Caco-2 (cell line): Measurements from ENCODE around the gene ZNF844. TPM values are rescaled to one million over a fixed set of nuclear protein-coding genes. Genes with fewer than 3 reads are reported as not detected.

Experiments
- BruUV-seq: library from RNA; stranded (reverse); fragments of 400-500 nt; replicated peaks from 2 replicates; lab custom pipeline; 2021; lab: Mats Ljungman, UMichigan
- CTCF ChIA-PET: fragments of 300-600 bp; sonication (Branson Sonifier 250); formaldehyde crosslinking; loops from one replicate; lab custom pipeline; 2022; ENCODE audit warnings: antibody characterized with exemption; lab: Charles Lee
- POLR2A ChIA-PET: fragments of 300-600 bp; sonication (Branson Sonifier 250); formaldehyde crosslinking; loops from one replicate; lab custom pipeline; 2022; ENCODE audit warnings: antibody characterized with exemption; lab: Charles Lee
- DNase-seq, 2 experiments: peaks; one replicate each; pipeline versions ENCODE4 v3.0.0 to v3.0.0-alpha.2; 2020 to 2022
- H3K27me3 ChIP-seq: replicated peaks from 2 replicates; pipeline ENCODE4 v1.6.0; 2011; ENCODE audit warnings: low read length; ENCODE audit not compliant: control insufficient read depth, insufficient read depth
- H3K36me3 ChIP-seq: 2 replicates; pipeline ENCODE4 v1.5.1; 2011; ENCODE audit warnings: low read length; ENCODE audit not compliant: control insufficient read depth, insufficient read depth
- H3K4me1 ChIP-seq: fragments of 250-450 bp; sonication (Bioruptor Pico); 2 replicates; pipeline ENCODE4 v1.5.1; 2020; ENCODE audit warnings: mild to moderate bottlenecking
- H3K4me3 ChIP-seq: 2 replicates; pipeline ENCODE4 v1.5.1; 2011; ENCODE audit warnings: low read depth, mild to moderate bottlenecking, control low read depth, low read length
- H3K9me3 ChIP-seq: fragments of 250-450 bp; sonication (Bioruptor Pico); 2 replicates; pipeline ENCODE4 v1.5.1; 2020; ENCODE audit warnings: mild to moderate bottlenecking, moderate library complexity
- H3K27ac Mint-ChIP-seq: one replicate; pipeline ENCODE4 v1.8.0; 2022; ENCODE audit warnings: mixed read lengths; ENCODE audit not compliant: unreplicated experiment
- H3K27me3 Mint-ChIP-seq: one replicate; pipeline ENCODE4 v1.8.0; 2022; ENCODE audit warnings: mixed read lengths; ENCODE audit not compliant: insufficient read depth, unreplicated experiment
- H3K36me3 Mint-ChIP-seq: one replicate; pipeline ENCODE4 v1.8.0; 2022; ENCODE audit warnings: mild to moderate bottlenecking, mixed read lengths; ENCODE audit not compliant: insufficient read depth, unreplicated experiment
- H3K4me1 Mint-ChIP-seq: one replicate; pipeline ENCODE4 v1.8.0; 2022; ENCODE audit warnings: low read depth, mixed read lengths; ENCODE audit not compliant: unreplicated experiment
- H3K4me3 Mint-ChIP-seq: one replicate; pipeline ENCODE4 v1.8.0; 2022; ENCODE audit warnings: mild to moderate bottlenecking, moderate library complexity, mixed read lengths; ENCODE audit not compliant: unreplicated experiment
- H3K9me3 Mint-ChIP-seq: one replicate; pipeline ENCODE4 v1.8.0; 2022; ENCODE audit warnings: mixed read lengths; ENCODE audit not compliant: unreplicated experiment
- intact Hi-C: fragments of 100-400 bp; cut with micrococcal nuclease; formaldehyde crosslinking; loops from one replicate; pipeline ENCODE4 v1.10.0; 2022; ENCODE audit not compliant: unreplicated experiment
- total RNA-seq: library from RNA; stranded (reverse); gene quantifications from 2 replicates; pipeline ENCODE4 v1.2.3, GENCODE V29; 2022
- TF ChIP-seq, protein P1 (sequence below), 2 experiments: fragments of 200-600 bp in 1 of 2; IDR thresholded peaks; 1 replicate in 1 of 2; 2 replicates in 1 of 2; pipeline versions ENCODE4 v1.5.1 to v1.8.0; 2011 to 2022; ENCODE audit warnings: antibody characterized with exemption in 1 of 2, control low read depth in 1 of 2, inconsistent platforms in 1 of 2, low read depth in 1 of 2, low read length in 1 of 2, mild to moderate bottlenecking in 1 of 2, moderate library complexity in 1 of 2; ENCODE audit not compliant: insufficient read depth in 1 of 2, severe bottlenecking in 1 of 2, unreplicated experiment in 1 of 2

ZNF844 gene
- total RNA-seq, 1 experiment from 2014 or later = 1.0 TPM

DNA sequence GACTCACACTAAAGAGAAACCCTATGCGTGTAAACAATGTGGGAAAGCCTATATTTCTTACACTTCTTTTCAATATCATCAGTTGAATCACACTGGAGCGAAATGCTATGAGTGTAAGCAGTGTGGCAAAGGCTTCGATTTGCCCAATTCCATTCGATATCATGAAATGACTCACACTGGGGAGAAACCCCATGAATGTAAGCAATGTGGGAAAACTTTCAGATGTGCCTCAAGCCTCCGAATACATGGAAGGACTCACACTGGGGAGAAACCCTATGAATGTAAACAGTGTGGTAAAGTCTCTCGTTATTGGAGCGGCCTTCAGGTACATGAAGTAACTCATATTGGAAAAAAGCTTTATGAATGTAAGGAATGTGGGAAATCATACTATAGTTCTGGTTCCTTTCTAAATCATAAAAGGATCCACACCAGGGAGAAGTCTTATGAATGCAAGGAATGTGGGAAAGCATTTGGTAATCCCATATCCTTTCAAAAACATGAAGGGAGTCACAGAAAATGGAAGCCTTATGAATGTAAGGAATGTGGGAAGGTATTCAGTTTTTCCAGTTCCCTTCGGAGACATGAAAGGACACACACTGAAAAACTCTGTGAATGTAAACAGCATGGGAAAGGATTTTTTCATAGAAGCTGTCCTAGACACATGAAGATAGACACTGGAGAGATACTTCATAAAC lies 47.6 kb downstream of the ZNF844 start:
- H3K36me3 Mint-ChIP-seq = no peaks in the 10 kb centered on the region
- TF ChIP-seq, protein P1, sequence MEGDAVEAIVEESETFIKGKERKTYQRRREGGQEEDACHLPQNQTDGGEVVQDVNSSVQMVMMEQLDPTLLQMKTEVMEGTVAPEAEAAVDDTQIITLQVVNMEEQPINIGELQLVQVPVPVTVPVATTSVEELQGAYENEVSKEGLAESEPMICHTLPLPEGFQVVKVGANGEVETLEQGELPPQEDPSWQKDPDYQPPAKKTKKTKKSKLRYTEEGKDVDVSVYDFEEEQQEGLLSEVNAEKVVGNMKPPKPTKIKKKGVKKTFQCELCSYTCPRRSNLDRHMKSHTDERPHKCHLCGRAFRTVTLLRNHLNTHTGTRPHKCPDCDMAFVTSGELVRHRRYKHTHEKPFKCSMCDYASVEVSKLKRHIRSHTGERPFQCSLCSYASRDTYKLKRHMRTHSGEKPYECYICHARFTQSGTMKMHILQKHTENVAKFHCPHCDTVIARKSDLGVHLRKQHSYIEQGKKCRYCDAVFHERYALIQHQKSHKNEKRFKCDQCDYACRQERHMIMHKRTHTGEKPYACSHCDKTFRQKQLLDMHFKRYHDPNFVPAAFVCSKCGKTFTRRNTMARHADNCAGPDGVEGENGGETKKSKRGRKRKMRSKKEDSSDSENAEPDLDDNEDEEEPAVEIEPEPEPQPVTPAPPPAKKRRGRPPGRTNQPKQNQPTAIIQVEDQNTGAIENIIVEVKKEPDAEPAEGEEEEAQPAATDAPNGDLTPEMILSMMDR (IDR thresholded peaks at IDR 0.05; ENCODE audit: insufficient read depth in 1 of 2, low read depth in 1 of 2, low read length in 1 of 2, severe bottlenecking in 1 of 2, unreplicated experiment in 1 of 2) = no peak
- H3K4me3 ChIP-seq = no peak overlapping the region
- ChIA-PET CTCF (no interaction called here), POLR2A (no interaction called here)
- H3K4me3 Mint-ChIP-seq = no peak overlapping the region
- no peak overlapping the region for H3K27ac Mint-ChIP-seq
- H3K4me1 ChIP-seq = peaks cover 5% of the 10 kb centered on the region; the same call in 1 of the 2 replicates
- no peak for DNase-seq
- intact Hi-C loops = no loop called here
- no peaks in the 10 kb centered on the region for H3K4me1 Mint-ChIP-seq
- H3K27me3 ChIP-seq = no peaks in the 10 kb centered on the region
- no peaks in the 10 kb centered on the region for H3K9me3 Mint-ChIP-seq
- BruUV-seq = no TSS peak
- no peaks in the 10 kb centered on the region for H3K36me3 ChIP-seq
- H3K9me3 ChIP-seq = 0 out of 2 replicates have a peak, but pooled peaks cover 9% of the 10 kb centered on the region
- H3K27me3 Mint-ChIP-seq = no peaks in the 10 kb centered on the region

DNA sequence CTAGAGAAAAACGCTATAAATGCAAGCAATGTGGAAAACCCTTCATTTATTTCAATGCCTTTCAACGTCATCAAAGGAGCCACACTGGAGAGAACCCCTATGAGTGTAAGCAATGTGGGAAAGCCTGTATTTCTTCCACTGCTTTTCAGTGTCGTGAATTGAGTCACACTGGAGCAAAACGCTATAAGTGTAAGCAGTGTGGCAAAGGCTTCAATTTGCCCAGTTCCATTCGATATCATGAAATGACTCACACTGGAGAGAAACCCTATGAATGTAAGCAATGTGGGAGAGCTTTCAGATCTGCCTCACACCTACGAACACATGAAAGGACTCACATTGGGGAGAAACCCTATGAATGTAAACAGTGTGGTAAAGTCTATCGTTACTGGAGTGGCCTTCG lies 48.2 kb downstream of the ZNF844 start:
- H3K4me3 ChIP-seq = no peak overlapping the region
- H3K9me3 ChIP-seq = peaks cover 9% of the 10 kb centered on the region; the same call in 1 of the 2 replicates
- Mint-ChIP-seq H3K27me3 (no peaks in the 10 kb centered on the region), H3K4me3 (no peak overlapping the region), H3K4me1 (no peaks in the 10 kb centered on the region), H3K36me3 (no peaks in the 10 kb centered on the region), H3K9me3 (no peaks in the 10 kb centered on the region), H3K27ac (no peak overlapping the region)
- H3K36me3 ChIP-seq = no peaks in the 10 kb centered on the region
- BruUV-seq = no TSS peak
- no peaks in the 10 kb centered on the region for H3K27me3 ChIP-seq
- CTCF ChIA-PET = no interaction called here
- no peak for DNase-seq
- POLR2A ChIA-PET = no interaction called here
- intact Hi-C loops = no loop called here
- TF ChIP-seq, protein P1 (IDR thresholded peaks at IDR 0.05; ENCODE audit: insufficient read depth in 1 of 2, low read depth in 1 of 2, low read length in 1 of 2, severe bottlenecking in 1 of 2, unreplicated experiment in 1 of 2) = no peak
- peaks cover 5% of the 10 kb centered on the region; the same call in 1 of the 2 replicates for H3K4me1 ChIP-seq

DNA sequence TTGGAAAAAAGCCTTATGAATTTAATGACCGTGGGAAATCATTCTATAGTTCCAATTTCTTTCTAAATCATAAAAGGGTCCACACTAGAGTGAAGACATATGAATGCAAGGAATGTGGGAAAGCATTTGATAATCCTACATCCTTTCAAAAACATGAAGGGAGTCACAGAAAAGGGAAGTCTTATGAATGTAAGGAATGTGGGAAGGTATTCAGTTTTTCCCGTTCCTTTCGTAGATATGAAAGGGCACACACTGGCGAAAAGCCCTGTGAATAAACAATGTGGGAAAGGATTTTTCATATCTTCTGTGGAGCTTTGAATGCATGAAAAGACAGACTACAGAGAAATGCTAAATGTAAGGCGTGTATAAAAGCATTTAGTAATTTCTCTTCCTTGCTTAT lies 48.6 kb downstream of the ZNF844 start:
- Histone ChIP-seq H3K27me3 (no peaks in the 10 kb centered on the region), H3K36me3 (no peaks in the 10 kb centered on the region), H3K9me3 (peaks cover 9% of the 10 kb centered on the region; the same call in 1 of the 2 replicates), H3K4me3 (no peak overlapping the region), H3K4me1 (peaks cover 5% of the 10 kb centered on the region; the same call in 1 of the 2 replicates)
- H3K27me3 Mint-ChIP-seq = no peaks in the 10 kb centered on the region
- no peaks in the 10 kb centered on the region for H3K36me3 Mint-ChIP-seq
- H3K4me3 Mint-ChIP-seq = no peak overlapping the region
- intact Hi-C loops = no loop called here
- no TSS peak for BruUV-seq
- peaks cover under 1% of the 10 kb centered on the region for H3K9me3 Mint-ChIP-seq
- TF ChIP-seq, protein P1 (IDR thresholded peaks at IDR 0.05; ENCODE audit: insufficient read depth in 1 of 2, low read depth in 1 of 2, low read length in 1 of 2, severe bottlenecking in 1 of 2, unreplicated experiment in 1 of 2) = no peak
- CTCF ChIA-PET = no interaction called here
- H3K4me1 Mint-ChIP-seq = no peaks in the 10 kb centered on the region
- POLR2A ChIA-PET = no interaction called here
- no peak for DNase-seq
- H3K27ac Mint-ChIP-seq = no peak overlapping the region
